GM19468 (cell line): Measurements from ENCODE around the gene NDUFB6.
"Not testable (repeated sequence)": the region's sequence is repeated elsewhere in the genome, so short reads cannot be mapped to it uniquely, and the experiment has no call there.

Experiments
- ATAC-seq: cut with Tn5 transposase; IDR thresholded peaks from one replicate; pipeline ENCODE4 v1.9.1; 2021; ENCODE audit warnings: mild to moderate bottlenecking, moderate library complexity, moderate number of reproducible peaks; ENCODE audit not compliant: unreplicated experiment; ENCODE audit errors: extremely low read depth

Gene NDUFB6

GRCh38 chr9:32524892-32525708 lies 47.9 kb downstream of the NDUFB6 start:
- no peak for ATAC-seq

GRCh38 chr9:32524558-32524891 lies 48.4 kb downstream of the NDUFB6 start:
- ATAC-seq, result not testable (repeated sequence)

- ATAC-seq, result no peak
Observed at GRCh38 chr9:32523910-32524309, 49.0 kb downstream of the NDUFB6 start.

GRCh38 chr9:32518276-32518675 lies 54.7 kb downstream of the NDUFB6 start:
- ATAC-seq, result no peak

GRCh38 chr9:32516241-32516640 lies 56.7 kb downstream of the NDUFB6 start:
- no peak for ATAC-seq

- no peak for ATAC-seq
Observed at GRCh38 chr9:32508728-32509127, 64.2 kb downstream of the NDUFB6 start.

GRCh38 chr9:32503008-32503407 lies 70.0 kb downstream of the NDUFB6 start:
- no peak for ATAC-seq
